ENCODE data around the gene NFE2L1. TPM values are rescaled to one million over a fixed set of nuclear protein-coding genes. Genes with fewer than 3 reads are reported as not detected.

The NFE2L1 gene
- total RNA-seq, 1 donor from 2014 or later, result 54.2 TPM

DNA sequence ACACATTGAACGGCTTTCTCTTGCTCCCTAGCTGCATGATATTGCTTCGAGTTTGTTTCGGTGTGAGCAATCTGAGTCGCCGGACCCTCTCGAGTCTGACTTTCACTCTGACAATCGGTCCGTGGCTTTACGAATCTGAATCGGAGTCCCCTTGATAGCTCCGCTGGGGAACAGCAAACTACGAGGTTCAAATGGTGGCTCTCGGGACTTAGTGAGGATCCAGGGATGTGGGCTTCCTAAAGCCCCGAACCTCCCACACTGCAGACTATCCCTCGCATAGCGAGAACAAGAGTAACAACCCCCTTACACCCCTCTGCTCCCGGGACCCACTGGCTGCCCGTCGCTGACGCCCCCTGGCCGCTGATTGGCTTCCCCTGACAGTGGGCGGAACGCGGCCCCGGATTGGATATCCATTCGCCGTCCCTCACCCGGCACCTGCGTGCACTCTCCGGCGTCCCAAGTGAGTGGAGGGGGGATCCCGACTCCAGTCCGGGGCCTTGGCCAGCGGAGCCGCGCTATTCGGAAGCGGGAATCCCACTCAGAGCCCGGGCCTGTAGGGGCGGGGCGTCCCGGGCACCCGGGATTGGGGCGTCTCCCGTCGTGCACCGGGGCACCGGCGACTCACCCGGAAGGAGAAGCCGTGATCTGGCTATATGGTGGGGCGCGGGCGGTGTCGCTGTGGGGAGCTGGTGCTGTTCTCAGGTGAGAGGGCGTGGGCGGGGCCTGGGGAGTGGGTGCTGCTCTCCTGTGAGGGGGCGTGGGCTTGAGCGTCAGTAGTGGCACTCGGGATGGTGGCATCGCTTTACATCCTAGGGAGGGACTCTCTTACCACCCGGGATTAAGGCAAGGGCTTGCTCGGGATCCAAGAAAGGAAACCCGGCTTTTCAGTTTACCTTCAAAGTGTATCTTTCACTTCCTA lies 59.2 kb downstream of the NFE2L1 start, which contains the start of gene SNX11:
TSS of gene SNX11 (plus strand) at position 630 of the 919 bp plus-strand sequence. CDS start 4,278 bp downstream, outside the sequence.
- DNase-seq (ENCODE audit: low spot score), result peak; percentile 92

- DNase-seq (ENCODE audit: low spot score), result no peak
Observed at GRCh38 chr17:48110761-48111160, 62.6 kb downstream of the NFE2L1 start.

Other genes with a start within 250 kb of the NFE2L1 start
- gene OSBPL7, start 226.6 kb upstream of the NFE2L1 start, total RNA-seq (ENCODE audit: insufficient read depth, low replicate concordance), result 3.4 TPM
- gene MRPL10, start 216.8 kb upstream of the NFE2L1 start, total RNA-seq (ENCODE audit: insufficient read depth, low replicate concordance), result 5.3 TPM
- gene LRRC46, start 216.7 kb upstream of the NFE2L1 start, total RNA-seq (ENCODE audit: insufficient read depth, low replicate concordance), result 2.4 TPM
- 27.0 TPM for gene SCRN2, start 207.1 kb upstream of the NFE2L1 start, total RNA-seq (ENCODE audit: insufficient read depth, low replicate concordance)
- gene SP6, start 197.2 kb upstream of the NFE2L1 start, total RNA-seq (ENCODE audit: insufficient read depth, low replicate concordance), result 2.2 TPM
- not detected for gene SP2, start 152.1 kb upstream of the NFE2L1 start, total RNA-seq (ENCODE audit: insufficient read depth, low replicate concordance)
- 7.5 TPM for gene PNPO, start 106.8 kb upstream of the NFE2L1 start, total RNA-seq (ENCODE audit: insufficient read depth, low replicate concordance)
- not detected for gene PRR15L, start 90.5 kb upstream of the NFE2L1 start, total RNA-seq (ENCODE audit: insufficient read depth, low replicate concordance)
- gene CDK5RAP3, start 77.2 kb upstream of the NFE2L1 start, total RNA-seq (ENCODE audit: insufficient read depth, low replicate concordance), result 30.1 TPM
- 129 TPM for gene COPZ2, start 10.6 kb upstream of the NFE2L1 start, total RNA-seq (ENCODE audit: insufficient read depth, low replicate concordance)
- 54.4 TPM for gene CBX1, start 53.1 kb downstream of the NFE2L1 start, total RNA-seq (ENCODE audit: insufficient read depth, low replicate concordance)
- 17.1 TPM for gene SNX11, start 59.4 kb downstream of the NFE2L1 start, total RNA-seq (ENCODE audit: insufficient read depth, low replicate concordance)